BJ (cell line): ENCODE data around the gene LMX1B. TPM values are rescaled to one million over a fixed set of nuclear protein-coding genes. Genes with fewer than 3 reads are reported as not detected.

ENCODE experiments used
- CTCF ChIA-PET: fragments of 350-600 bp; formaldehyde crosslinking; extraction: SDS; loops from one replicate; lab custom pipeline; 2021; ENCODE audit warnings: antibody characterized with exemption, inconsistent platforms; lab: Yijun Ruan, JAX
- POLR2A ChIA-PET: fragments of 300-600 bp; sonication (Branson Sonifier 250); formaldehyde crosslinking; extraction: SDS; loops from one replicate; lab custom pipeline; 2021; ENCODE audit warnings: antibody characterized with exemption; lab: Charles Lee
- DNase-seq: peaks from one replicate; pipeline ENCODE4 v3.0.0-alpha.2; 2011; ENCODE audit warnings: low read depth
- H3K27me3 ChIP-seq: 2 replicates; pipeline ENCODE4 v1.6.0; 2011; ENCODE audit warnings: low read length; ENCODE audit not compliant: control insufficient read depth, insufficient read depth
- H3K36me3 ChIP-seq: 2 replicates; pipeline ENCODE4 v1.5.1; 2011; ENCODE audit warnings: low read length; ENCODE audit not compliant: control insufficient read depth, insufficient read depth
- H3K4me3 ChIP-seq: 2 replicates; pipeline ENCODE4 v1.5.1; 2011; ENCODE audit warnings: low read depth, mild to moderate bottlenecking, control low read depth, low read length
- CTCF ChIP-seq: IDR thresholded peaks from 2 replicates; pipeline ENCODE4 v1.5.1; 2011; ENCODE audit warnings: low read depth, mild to moderate bottlenecking, control low read depth, inconsistent platforms, low read length, moderate library complexity; ENCODE audit not compliant: insufficient read depth
- polyA plus RNA-seq: library from polyadenylated mRNA; depleted of rRNA; stranded (reverse); fragments of >200 nt; gene quantifications from 2 replicates; pipeline ENCODE4 v1.2.3, GENCODE V29; 2011

The LMX1B gene
- polyA plus RNA-seq, 1 experiment = not detected

GRCh38 chr9:126630458-126631237, 16.9 kb downstream of the LMX1B start:
- no peak for TF ChIP-seq CTCF
- CTCF ChIA-PET = no interaction called here
- Histone ChIP-seq H3K4me3 (no peak overlapping the region), H3K36me3 (no peaks in the 10 kb centered on the region), H3K27me3 (peaks cover 36% of the 10 kb centered on the region)
- POLR2A ChIA-PET = no interaction called here
- DNase-seq = no peak

- no peak for TF ChIP-seq CTCF
- no peaks in the 10 kb centered on the region for H3K36me3 ChIP-seq
- DNase-seq = no peak
- H3K4me3 ChIP-seq = no peak overlapping the region
- ChIA-PET POLR2A (no interaction called here), CTCF (no interaction called here)
- peaks cover 31% of the 10 kb centered on the region for H3K27me3 ChIP-seq
Observed at GRCh38 chr9:126631254-126631653, 17.5 kb downstream of the LMX1B start.

- Histone ChIP-seq H3K36me3 (no peaks in the 10 kb centered on the region), H3K27me3 (peaks cover 32% of the 10 kb centered on the region), H3K4me3 (no peak overlapping the region)
- CTCF ChIA-PET = no interaction called here
- no peak for TF ChIP-seq CTCF
- DNase-seq = no peak
- POLR2A ChIA-PET = no interaction called here
Observed at GRCh38 chr9:126633881-126634558, 20.3 kb downstream of the LMX1B start.

- H3K36me3 ChIP-seq = no peaks in the 10 kb centered on the region
- no peak overlapping the region for H3K4me3 ChIP-seq
- ChIA-PET CTCF (interaction anchor here (1.1 to 1.2 kb wide), 2 partner anchors 55 to 67 kb away, joined by 3 to 6 read pairs; no protein-coding TSS in a partner anchor), POLR2A (no interaction called here)
- H3K27me3 ChIP-seq = peaks cover 32% of the 10 kb centered on the region
- no peak for DNase-seq
- no peak for TF ChIP-seq CTCF
Observed at GRCh38 chr9:126635061-126635460, 21.3 kb downstream of the LMX1B start.

- Histone ChIP-seq H3K4me3 (no peak overlapping the region), H3K27me3 (peaks cover 30% of the 10 kb centered on the region), H3K36me3 (no peaks in the 10 kb centered on the region)
- ChIA-PET POLR2A (no interaction called here), CTCF (interaction anchor here (0.9 to 1.2 kb wide), 4 partner anchors 54 to 69 kb away, joined by 3 to 6 read pairs (median 4); no protein-coding TSS in a partner anchor)
- DNase-seq = no peak
- TF ChIP-seq CTCF = no peak
Observed at GRCh38 chr9:126635661-126636439, 22.1 kb downstream of the LMX1B start.
